Stimulated activated naive CD4-positive, alpha-beta T cell treated with Interleukin-2 at 50 U/mL for 16 hours (primary cell): Measurements from ENCODE around the gene MAP7D2.

Source experiments
- DNase-seq: peaks from one replicate; lab custom pipeline; 2025; lab: John Stamatoyannopoulos, UW

MAP7D2 gene

DNA sequence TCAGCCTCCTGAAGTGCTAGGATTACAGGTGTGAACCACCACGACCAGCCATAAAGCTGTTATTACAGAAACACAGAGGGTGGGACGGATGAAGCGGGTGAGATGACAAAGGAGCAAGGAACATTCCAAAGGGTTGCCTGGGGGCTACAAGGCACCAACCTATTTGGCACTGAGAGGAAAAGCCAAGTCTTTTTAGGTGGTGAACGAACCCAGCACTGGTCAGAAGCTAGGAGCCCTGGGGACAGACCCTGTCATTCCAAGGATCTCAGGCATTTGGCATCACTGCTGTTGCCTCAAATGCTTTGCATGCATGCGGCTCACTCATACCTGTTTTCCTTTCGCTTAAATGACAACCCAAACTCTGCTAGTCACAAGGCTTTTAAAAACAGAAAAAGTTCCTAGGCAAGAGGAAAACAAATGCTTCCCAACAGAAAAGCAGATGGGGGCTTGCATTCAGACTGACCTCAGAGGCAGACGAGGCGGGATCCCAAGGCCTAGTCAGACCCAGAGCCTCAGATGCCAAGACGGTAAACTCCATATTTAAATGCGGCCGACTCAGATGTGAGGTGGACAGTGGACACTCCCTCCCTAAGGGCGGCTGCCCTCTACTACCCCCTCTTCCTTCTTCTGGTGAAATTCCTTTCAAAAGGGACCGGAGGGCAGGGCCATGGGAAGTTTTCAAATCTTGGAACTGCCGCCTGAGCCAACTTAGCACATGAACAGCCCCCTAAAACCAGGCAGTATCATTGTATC, 4.5 kb downstream of the MAP7D2 start:
- DNase-seq, result no peak

DNA sequence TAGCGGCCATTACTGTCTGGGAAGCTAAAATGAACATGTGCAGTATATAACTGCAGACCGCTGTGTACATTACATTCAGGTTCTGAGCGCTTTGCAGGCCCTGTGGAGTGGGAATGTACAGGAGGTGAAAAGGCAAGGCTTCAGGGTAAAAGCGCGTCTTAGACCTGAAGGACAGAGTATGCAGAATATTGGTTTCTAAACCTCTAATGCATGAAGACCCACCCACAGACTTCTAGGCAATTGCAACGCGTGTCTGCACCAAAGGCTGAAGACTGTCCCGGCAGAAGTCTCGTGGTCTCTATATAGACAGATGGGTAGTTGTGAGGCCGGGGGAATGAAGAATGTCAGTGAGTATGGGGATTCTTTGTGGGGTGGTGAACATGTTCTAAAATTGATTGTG, 5.4 kb downstream of the MAP7D2 start:
- DNase-seq, result no peak

DNA sequence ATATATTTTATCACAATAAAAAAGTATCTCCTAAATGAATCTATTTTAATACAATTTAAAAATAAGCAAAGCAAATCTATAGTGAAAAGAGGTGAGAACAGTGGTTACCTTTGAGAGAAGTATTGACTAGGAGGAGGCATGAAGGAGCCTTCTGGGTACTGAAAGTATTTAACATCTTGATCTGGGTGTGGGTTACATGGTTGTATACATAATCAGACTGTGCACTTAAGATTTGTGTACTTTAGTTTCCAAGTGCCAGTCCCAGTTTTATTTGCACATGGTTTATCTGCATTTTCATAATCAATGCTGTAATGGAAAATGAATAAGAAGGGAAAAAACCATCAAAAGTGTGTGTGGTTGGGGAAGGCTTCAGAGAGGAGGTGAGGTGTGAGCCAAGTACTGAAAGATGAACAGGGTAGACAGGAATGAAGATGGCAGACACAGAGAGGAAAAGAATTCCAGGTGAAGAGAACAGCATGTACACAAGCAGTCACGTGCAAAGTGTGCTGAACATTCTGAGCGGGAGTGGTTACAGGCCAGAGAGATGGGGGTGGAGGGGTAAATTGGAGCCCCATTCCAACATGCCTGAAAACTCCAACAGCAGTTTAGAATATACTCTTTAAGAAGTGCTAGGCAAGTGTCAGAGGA, 14.6 kb downstream of the MAP7D2 start:
- DNase-seq, result no peak

- DNase-seq, result no peak
These were observed 25.2 kb downstream of the MAP7D2 start for GRCh38 chrX:20091499-20091898.

GRCh38 chrX:20089845-20090244, 26.9 kb downstream of the MAP7D2 start:
- no peak for DNase-seq

DNA sequence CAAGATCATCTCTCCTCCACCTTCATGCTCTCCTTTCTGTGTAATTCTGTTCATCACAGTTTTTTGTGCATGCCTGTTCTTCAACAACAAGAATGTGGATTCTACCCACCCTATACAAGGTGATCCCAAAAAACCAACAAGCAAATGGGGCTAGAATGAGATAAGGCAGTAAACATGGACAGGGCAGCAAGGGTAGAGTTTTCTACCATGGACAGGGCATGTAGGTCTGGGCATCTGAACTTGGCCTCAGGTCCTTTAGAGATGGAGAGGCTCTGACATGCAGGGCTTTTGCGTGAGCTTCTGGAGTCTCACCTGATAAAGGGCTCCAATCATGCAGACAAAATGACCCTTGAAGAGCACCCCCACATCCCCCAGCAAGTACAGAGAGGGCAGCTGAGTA, 36.4 kb downstream of the MAP7D2 start:
- no peak for DNase-seq

DNA sequence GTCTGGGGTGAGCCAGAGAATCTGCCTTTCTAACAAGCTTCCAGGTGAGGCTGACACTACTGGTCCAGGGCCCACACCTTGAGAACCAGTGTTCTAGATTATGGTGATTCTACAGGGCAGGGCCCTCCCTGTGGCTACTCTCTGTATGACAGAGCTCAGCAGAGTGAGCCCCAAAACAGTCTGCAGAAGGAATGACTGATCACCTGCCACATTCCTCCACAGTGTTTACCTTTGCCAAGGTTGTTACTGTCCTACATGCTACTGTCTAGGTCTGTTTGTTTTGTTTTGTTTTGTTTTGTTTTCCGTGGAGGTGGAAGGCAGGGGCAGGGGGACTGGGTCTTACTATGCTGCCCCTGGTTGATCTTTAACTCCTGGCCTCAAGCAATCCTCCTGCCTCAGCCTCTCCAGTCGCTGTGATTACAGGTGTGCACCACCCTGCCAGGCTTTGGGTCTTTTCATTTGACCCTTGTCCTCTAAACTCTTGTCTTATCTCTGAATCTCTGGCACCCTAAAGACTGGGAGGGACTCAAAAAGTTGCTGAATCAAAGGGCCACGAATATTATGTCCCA, 45.1 kb downstream of the MAP7D2 start:
- no peak for DNase-seq

- DNase-seq, result no peak
These were observed 48.8 kb downstream of the MAP7D2 start for GRCh38 chrX:20067709-20068561.

DNA sequence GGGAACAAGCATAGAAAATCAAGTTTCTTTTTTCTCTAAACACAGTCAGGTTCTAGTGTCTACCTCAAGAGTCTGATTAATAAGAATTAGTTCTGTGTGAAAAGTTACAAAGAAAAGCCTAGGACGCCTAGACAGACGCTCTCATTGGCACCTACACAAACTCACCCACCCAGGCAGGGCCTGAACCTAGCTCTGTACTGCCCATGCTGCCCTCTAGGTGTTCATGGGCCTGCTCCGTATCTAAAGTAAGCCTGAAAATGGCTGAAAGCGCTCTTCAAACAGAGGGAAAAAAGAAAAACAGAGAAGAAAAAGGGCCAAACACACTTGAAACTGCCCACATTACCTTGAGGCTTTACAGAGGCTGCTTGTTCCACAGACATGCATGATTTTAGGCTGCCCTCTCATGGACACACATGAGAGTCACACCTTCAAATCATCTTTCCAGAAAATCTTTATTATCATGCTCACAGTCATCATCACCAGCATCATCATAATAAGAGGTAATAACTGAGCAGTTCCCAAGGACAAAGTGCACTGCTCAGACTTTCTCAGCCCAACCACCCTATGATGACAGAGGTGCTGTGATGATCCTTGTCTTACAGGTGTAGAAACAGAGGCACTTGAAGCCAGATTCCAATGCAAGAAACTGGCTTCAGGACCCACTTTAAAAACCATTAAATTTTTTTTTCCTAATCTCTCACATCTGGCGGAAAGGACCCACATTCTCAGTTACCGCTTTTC, 49.6 kb downstream of the MAP7D2 start:
- no peak for DNase-seq

GRCh38 chrX:20063716-20064351, 52.9 kb downstream of the MAP7D2 start:
- no peak for DNase-seq

DNA sequence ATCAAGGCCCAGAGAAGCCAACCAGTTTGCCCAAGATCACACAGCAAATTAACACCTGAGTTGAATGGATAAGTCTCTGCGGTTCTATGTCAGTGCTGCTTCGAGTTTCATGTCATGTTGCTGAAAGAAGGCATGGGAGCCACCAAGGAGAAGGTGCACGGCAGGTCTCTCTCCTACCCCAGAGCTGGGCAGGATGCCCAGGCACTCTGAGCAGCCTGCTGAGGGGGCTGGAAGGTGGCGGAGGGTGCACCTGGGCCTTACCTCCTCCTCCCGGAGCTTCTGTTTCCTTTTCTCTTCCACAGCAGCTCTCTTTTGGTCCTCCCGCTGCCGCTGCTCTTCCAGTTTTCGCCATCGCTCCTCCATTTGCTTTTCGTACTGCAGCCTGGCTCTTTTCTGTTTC, 53.6 kb downstream of the MAP7D2 start:
- no peak for DNase-seq

DNA sequence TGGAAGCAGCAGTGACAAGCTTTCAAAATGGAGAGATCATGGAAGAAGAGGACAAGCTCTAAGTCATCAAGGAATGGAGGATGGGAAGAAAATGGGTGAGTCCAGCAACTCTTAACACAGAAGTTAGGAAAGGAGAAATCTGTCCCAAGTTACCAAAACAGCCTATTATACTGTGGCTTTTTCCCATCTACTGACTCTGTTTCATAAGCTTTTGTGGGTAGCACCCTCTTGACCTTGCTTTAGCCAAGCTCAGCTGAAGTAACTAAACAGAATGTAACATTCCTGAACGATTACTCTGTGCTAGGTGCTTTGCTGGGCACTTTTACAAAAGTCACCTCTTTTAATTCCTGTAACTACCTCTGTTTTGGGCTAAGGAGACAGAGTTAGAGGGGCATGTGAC, 54.9 kb downstream of the MAP7D2 start:
- DNase-seq, result no peak

GRCh38 chrX:20060961-20061748, 55.6 kb downstream of the MAP7D2 start:
- DNase-seq, result no peak

DNA sequence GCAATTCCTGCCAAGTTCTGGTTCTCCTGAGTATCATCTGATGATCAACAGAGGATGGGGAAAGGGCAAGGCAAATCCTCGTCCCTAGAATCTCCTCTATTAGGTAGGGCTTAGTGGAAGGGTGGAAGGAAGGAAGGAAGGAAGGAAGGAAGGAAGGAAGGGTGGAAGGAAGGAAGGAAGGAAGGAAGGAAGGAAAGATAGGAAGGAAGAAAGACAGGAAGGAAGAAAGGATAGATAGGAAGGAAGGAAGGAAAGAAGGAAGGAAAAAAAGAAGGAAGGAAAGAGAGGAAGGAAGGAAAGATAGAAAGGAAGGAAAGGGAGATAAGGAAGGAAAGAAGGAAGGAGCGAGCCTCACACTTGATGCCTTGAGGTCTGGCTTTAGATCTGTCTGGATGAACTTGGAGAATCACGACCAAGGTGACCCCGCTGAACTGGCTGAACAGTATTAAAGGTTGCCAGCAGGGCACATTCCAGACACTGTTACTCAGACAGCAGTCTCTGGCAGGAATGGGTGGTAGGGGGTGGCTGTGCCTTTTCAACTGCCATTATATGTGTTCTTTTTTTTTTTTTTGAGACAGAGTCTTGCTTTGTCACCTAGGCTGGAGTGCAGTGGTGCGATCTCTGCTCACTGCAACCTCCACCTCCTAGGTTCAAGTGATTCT, 57.1 kb downstream of the MAP7D2 start:
- no peak for DNase-seq

DNA sequence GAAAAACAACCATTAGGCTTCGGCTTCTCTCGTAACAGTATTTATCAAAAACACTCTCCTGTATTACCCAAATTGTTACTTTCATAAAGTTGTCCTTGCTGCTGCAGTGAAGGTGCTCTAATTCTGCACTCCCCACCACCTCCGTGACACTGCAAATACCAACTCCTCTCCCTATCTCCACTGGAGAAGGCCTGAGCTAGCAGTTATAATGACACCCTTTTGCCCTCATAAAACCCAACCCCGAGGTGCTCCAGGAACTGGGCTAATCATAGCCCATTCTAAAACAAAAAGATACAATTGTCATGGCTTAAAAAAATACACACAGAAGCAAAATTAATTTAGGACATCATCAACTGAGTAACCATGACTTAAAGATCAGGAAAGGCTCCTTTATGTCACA, 59.2 kb downstream of the MAP7D2 start:
- no peak for DNase-seq

DNA sequence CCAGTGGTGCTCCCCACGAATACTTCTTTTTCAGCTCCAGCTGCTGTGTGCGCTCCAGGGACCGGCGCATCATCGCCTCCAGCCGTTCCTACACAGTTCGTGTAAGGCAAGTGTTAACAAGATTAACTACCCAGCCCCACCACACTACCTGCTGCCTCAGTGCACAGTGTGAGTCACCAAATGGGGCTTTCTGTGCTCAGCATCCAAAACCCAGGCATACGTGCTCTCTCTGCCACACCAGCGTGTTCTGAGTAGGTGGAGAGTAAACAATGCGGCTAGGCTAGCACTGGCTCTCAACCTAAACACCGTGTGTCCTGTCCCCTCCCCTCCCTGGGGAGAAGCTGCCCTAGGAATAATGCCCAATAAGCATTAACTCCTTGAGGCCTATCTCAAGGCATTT, 60.0 kb downstream of the MAP7D2 start:
- no peak for DNase-seq

- DNase-seq, result no peak
These were observed 63.2 kb downstream of the MAP7D2 start for GRCh38 chrX:20053537-20053936.

DNA sequence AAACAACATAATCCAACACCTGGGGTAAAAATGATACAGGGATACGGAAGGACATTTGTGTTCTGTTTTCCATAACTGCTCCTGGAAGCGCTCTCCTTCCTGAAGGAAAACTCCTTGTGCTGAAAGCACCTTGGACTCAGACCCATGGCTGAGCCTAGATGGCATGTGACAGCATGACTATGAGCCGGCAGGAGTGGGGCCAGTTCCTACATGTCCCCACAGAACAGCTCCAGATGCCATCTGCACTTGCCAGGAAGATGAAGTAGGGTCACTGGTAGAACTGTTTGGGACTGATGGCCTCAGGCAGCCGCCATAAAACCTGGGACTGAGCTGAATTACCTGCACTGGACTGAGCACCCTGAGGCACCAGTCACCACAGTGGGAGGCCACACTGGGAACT, 69.8 kb downstream of the MAP7D2 start:
- DNase-seq, result no peak

GRCh38 chrX:20046223-20046622, 70.5 kb downstream of the MAP7D2 start:
- no peak for DNase-seq

DNA sequence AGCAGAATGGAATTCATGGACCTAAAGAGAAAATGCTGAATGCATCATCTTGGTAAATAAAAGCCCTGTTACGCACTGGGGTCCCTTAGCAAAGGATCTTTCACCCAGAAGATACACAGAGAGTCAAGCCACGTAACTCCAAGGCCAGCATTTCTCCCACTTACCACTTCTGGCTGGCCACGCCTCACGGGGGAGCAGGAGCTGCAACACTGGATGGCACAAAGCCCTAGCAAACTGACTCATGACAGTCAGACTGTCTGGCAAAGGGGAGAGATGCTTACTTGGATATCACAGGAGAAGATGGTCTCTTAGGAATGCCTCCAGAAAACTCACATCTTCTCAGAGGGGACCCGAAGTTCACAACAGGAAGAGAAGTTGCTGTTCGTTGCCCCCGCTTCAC, 74.5 kb downstream of the MAP7D2 start:
- no peak for DNase-seq
